ENCODE results near the gene FATE1. TPM values are rescaled to one million over a fixed set of nuclear protein-coding genes. Genes with fewer than 3 reads are reported as not detected.

FATE1 gene
- total RNA-seq, 1 donor from 2014 or later: not detected

DNA sequence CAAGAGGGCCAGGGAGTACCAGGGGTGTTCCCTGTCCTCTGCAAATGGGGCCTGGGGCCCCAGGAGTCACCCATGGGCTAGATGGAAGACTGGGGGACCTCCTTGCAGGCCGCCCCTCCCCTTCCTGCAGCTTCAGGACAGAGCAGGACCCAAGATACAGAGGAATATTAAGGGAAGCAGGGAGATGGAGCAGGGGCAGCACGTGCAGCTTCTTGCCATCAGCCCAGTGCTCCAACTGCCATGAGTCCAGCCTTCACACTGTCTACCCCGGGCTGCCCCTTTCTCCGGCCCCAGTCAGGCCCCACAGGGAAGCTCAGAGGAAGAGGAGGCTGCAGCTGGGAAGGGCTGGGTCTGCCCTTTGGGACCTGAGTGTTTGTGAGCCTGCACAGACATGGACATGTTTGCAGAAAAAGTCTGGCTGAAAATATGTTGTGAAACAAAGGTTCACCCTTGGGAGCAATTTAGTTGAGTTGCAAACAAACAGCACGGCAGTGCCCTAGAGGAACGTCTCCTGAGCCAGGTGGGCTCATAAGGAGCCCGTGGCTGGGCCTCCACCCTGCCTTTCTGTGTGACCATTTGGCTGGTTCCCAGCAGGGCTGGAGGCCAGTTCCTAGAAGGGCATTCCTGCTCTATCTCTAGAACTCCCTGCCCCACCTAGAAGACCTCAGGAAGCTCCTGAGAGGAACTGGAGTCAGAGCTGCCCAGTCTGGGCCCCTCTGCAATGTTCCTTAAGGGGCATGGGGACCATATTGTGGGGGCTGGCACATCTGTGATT lies 8.9 kb downstream of the FATE1 start:
- no peaks in the 10 kb centered on the region for H3K36me3 Mint-ChIP-seq (ENCODE audit: low read depth)
- CTCF ChIA-PET: no interaction called here
- no peak overlapping the region for H3K27ac Mint-ChIP-seq
- no peaks in the 10 kb centered on the region for H3K9me3 Mint-ChIP-seq
- H3K4me1 Mint-ChIP-seq: no peaks in the 10 kb centered on the region
- DNase-seq: no peak
- no peaks in the 10 kb centered on the region for H3K27me3 Mint-ChIP-seq
- no peak for ATAC-seq (ENCODE audit: low read depth)
- H3K4me3 Mint-ChIP-seq: no peak overlapping the region
- intact Hi-C loops (cut with micrococcal nuclease): no loop called here
- POLR2A ChIA-PET: no interaction called here
- TF ChIP-seq CTCF (IDR thresholded peaks at IDR 0.05): no peak

DNA sequence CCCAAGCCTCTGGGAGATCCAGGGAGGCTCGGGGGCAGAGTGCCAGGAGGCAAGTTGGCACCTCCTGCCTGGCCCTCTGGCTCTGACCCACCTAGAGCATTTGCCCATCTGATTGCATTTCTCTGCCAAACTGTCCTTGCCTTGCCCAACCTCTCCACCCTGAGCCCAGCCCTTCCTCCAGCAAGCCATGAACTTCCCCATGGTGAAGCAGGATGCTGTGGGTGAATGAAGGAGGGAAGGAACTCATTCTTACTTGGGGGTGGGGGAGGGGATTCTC lies 9.4 kb downstream of the FATE1 start:
- H3K9me3 Mint-ChIP-seq: no peaks in the 10 kb centered on the region
- no peaks in the 10 kb centered on the region for H3K27me3 Mint-ChIP-seq
- ChIA-PET POLR2A (no interaction called here), CTCF (no interaction called here)
- DNase-seq (no peak), ATAC-seq (ENCODE audit: low read depth) (no peak)
- H3K27ac Mint-ChIP-seq: no peak overlapping the region
- intact Hi-C loops (cut with micrococcal nuclease): no loop called here
- H3K36me3 Mint-ChIP-seq (ENCODE audit: low read depth): no peaks in the 10 kb centered on the region
- no peak overlapping the region for H3K4me3 Mint-ChIP-seq
- H3K4me1 Mint-ChIP-seq: no peaks in the 10 kb centered on the region
- TF ChIP-seq CTCF (IDR thresholded peaks at IDR 0.05): no peak

DNA sequence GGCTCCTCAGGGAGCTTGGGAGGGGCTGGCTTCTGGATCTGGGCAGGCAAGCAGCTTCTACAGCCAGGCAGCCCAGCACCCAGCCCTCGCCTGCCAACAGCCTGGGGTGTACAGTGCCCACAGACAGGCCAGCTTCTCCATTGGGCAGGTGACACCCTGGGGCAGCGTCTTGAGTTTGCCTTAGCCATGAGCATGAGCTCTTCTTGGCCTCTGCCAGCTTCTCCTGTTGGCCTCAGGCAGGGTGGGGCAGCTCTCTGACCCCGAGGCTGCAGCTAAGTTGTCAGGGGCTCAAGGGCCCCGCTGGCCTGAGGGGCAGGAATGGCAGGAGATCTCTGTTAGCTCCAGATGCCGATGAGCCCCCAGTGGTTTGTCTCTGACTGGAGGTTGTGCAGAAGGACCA lies 10.9 kb downstream of the FATE1 start:
- ATAC-seq (ENCODE audit: low read depth) (no peak), DNase-seq (no peak)
- no peaks in the 10 kb centered on the region for H3K4me1 Mint-ChIP-seq
- POLR2A ChIA-PET: no interaction called here
- H3K4me3 Mint-ChIP-seq: no peak overlapping the region
- no peak for TF ChIP-seq CTCF (IDR thresholded peaks at IDR 0.05)
- no peaks in the 10 kb centered on the region for H3K36me3 Mint-ChIP-seq (ENCODE audit: low read depth)
- CTCF ChIA-PET: no interaction called here
- intact Hi-C loops (cut with micrococcal nuclease): no loop called here
- no peak overlapping the region for H3K27ac Mint-ChIP-seq
- H3K27me3 Mint-ChIP-seq: no peaks in the 10 kb centered on the region
- no peaks in the 10 kb centered on the region for H3K9me3 Mint-ChIP-seq

GRCh38 chrX:151727346-151727745 lies 11.5 kb downstream of the FATE1 start:
- POLR2A ChIA-PET: no interaction called here

DNA sequence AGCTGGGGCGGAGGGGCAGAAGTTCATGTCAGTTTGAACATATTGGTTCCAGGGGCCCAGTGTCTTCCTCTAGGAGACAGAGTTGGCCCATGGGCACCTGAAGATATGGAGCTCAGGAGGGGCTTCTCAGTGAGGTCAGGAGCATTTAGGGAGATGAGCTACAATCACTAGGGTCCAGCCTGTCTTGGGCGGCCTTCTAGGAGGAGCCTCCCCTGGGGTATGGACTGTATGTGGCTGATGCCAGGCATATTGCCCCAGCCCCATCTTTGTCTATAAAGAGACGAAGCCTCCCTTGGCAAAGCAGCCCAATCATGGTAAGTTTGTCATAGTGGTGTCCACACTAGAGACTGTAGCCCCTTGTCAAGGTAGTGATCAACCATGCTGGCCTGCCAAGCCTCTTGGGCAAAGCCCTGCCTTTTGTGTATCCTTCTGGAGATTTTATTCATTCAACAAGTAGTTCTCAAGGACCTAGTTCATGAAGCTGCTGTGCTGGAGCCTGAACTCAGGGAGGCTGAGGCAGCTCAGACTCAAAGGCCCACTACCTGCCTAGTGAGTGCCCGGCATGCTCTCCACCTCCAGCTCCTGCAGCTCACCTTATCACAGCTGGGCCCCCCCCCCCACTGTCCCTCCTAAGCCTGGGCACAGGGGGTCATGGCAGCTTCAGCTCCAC lies 13.4 kb downstream of the FATE1 start:
- H3K36me3 Mint-ChIP-seq (ENCODE audit: low read depth): no peaks in the 10 kb centered on the region
- intact Hi-C loops (cut with micrococcal nuclease): no loop called here
- no peaks in the 10 kb centered on the region for H3K27me3 Mint-ChIP-seq
- DNase-seq (no peak), ATAC-seq (ENCODE audit: low read depth) (no peak)
- no peak for TF ChIP-seq CTCF (IDR thresholded peaks at IDR 0.05)
- CTCF ChIA-PET: no interaction called here
- H3K27ac Mint-ChIP-seq: no peak overlapping the region
- H3K4me1 Mint-ChIP-seq: no peaks in the 10 kb centered on the region
- no peaks in the 10 kb centered on the region for H3K9me3 Mint-ChIP-seq
- H3K4me3 Mint-ChIP-seq: no peak overlapping the region
- POLR2A ChIA-PET: no interaction called here

More at GRCh38 chrX:151727346-151727745, 11.5 kb downstream of the FATE1 start:
- no peaks in the 10 kb centered on the region for H3K36me3 Mint-ChIP-seq (ENCODE audit: low read depth)
- H3K9me3 Mint-ChIP-seq: no peaks in the 10 kb centered on the region
- H3K27me3 Mint-ChIP-seq: no peaks in the 10 kb centered on the region
- no peaks in the 10 kb centered on the region for H3K4me1 Mint-ChIP-seq
- no peak for ATAC-seq (ENCODE audit: low read depth)
- DNase-seq: no peak
- intact Hi-C loops (cut with micrococcal nuclease): no loop called here
- CTCF ChIA-PET: no interaction called here
- H3K27ac Mint-ChIP-seq: no peak overlapping the region
- TF ChIP-seq CTCF (IDR thresholded peaks at IDR 0.05): no peak
- H3K4me3 Mint-ChIP-seq: no peak overlapping the region

Data from activated B cell treated with CpG ODN at 0.5 μM for 24 hours (primary cell).